Measurements from ENCODE around the gene PRPF38B. TPM values are rescaled to one million over a fixed set of nuclear protein-coding genes. Genes with fewer than 3 reads are reported as not detected.

PRPF38B gene
- polyA plus RNA-seq, 4 donors: 57.3 to 99.4 (median 80.4) TPM

Other genes starting within 250 kb of the PRPF38B start
- gene NBPF6, start 242.0 kb upstream of the PRPF38B start, polyA plus RNA-seq (ENCODE audit: insufficient read length in 4 of 4): not detected
- gene EEIG2, start 132.2 kb upstream of the PRPF38B start, polyA plus RNA-seq (ENCODE audit: insufficient read length in 4 of 4): 10 to 100 TPM; 15.6 to 21.2 (median 19.2) TPM
- gene HENMT1, start 31.2 kb upstream of the PRPF38B start, polyA plus RNA-seq (ENCODE audit: insufficient read length in 4 of 4): 10 to 100 TPM; 11.8 to 13.2 (median 12.3) TPM
- gene FNDC7, start 20.6 kb downstream of the PRPF38B start, polyA plus RNA-seq (ENCODE audit: insufficient read length in 4 of 4): not detected
- 10 to 100 TPM; 61.9 to 88.9 (median 67.3) TPM for gene STXBP3, start 54.4 kb downstream of the PRPF38B start, polyA plus RNA-seq (ENCODE audit: insufficient read length in 4 of 4)
- gene AKNAD1, start 164.8 kb downstream of the PRPF38B start, polyA plus RNA-seq (ENCODE audit: insufficient read length in 4 of 4): not detected
- gene GPSM2, start 184.7 kb downstream of the PRPF38B start, polyA plus RNA-seq (ENCODE audit: insufficient read length in 4 of 4): 10 to 100 TPM; 17.1 to 20.2 (median 18.5) TPM